B cell (primary cell): Measurements from ENCODE around the gene CAPN11. TPM values are rescaled to one million over a fixed set of nuclear protein-coding genes. Genes with fewer than 3 reads are reported as not detected.

Source experiments
- ATAC-seq: fragments of 200-7000 bp; cut with Tn5 transposase; one replicate; pipeline ENCODE4 v1.10.0; 2021; ENCODE audit warnings: low read depth, mild to moderate bottlenecking, moderate number of reproducible peaks, moderate library complexity
- CTCF ChIA-PET: fragments of 350-600 bp; sonication (Branson Sonifier 250); formaldehyde crosslinking; loops from one replicate; lab custom pipeline; 2021; ENCODE audit warnings: antibody characterized with exemption, inconsistent platforms; lab: Charles Lee
- POLR2A ChIA-PET: fragments of 350-600 bp; sonication (Branson Sonifier 250); formaldehyde crosslinking; loops from one replicate; lab custom pipeline; 2021; ENCODE audit warnings: antibody characterized with exemption; lab: Charles Lee
- DNase-seq: peaks from one replicate; pipeline ENCODE4 v3.0.0; 2013
- H2AFZ ChIP-seq: 2 replicates; pipeline ENCODE4 v1.6.1; 2012; ENCODE audit warnings: mild to moderate bottlenecking, low read depth, low read length; ENCODE audit not compliant: insufficient read depth, poor library complexity, severe bottlenecking
- H3K27ac ChIP-seq, 2 donors: 1 replicate in 1 of 2; 2 replicates in 1 of 2; pipeline ENCODE4 v1.5.1; 2012 to 2013; ENCODE audit warnings: low read length in 2 of 2, mild to moderate bottlenecking in 2 of 2, moderate library complexity in 1 of 2
- H3K27me3 ChIP-seq, 4 experiments: fragments of 200-600 bp in 1 of 4; sonication (generic) in 1 of 4; replicated peaks in 1 of 4; 1 replicate in 2 of 4; 2 replicates in 2 of 4; pipeline versions ENCODE4 v1.6.1 to v1.7.0; 2013 to 2016; ENCODE audit warnings: low read length in 3 of 4, mild to moderate bottlenecking in 2 of 4, mixed read lengths in 1 of 4, moderate library complexity in 1 of 4; ENCODE audit not compliant: insufficient read depth in 4 of 4, control insufficient read depth in 3 of 4; ENCODE audit errors: control extremely low read depth in 1 of 4
- H3K36me3 ChIP-seq, 2 experiments: replicated peaks in 1 of 2; 1 replicate in 1 of 2; 2 replicates in 1 of 2; pipeline versions ENCODE4 v1.6.1 to v1.7.1; 2013; ENCODE audit warnings: low read length in 1 of 2; ENCODE audit not compliant: insufficient read depth in 2 of 2, control insufficient read depth in 1 of 2; ENCODE audit errors: control extremely low read depth in 1 of 2, extremely low read depth in 1 of 2
- H3K4me1 ChIP-seq, 2 donors: fragments of 200-600 bp in 1 of 2; sonication (generic) in 1 of 2; 1 replicate in 1 of 2; 2 replicates in 1 of 2; pipeline versions ENCODE4 v1.5.1 to v1.6.1; 2013 to 2017; ENCODE audit warnings: low read length in 2 of 2; ENCODE audit not compliant: control insufficient read depth in 2 of 2, insufficient read depth in 2 of 2
- H3K4me2 ChIP-seq: replicated peaks from 2 replicates; pipeline ENCODE3; 2012; ENCODE audit warnings: mild to moderate bottlenecking, low read depth, low read length; ENCODE audit not compliant: poor library complexity, severe bottlenecking
- H3K4me3 ChIP-seq, 5 experiments: fragments of 200-600 bp in 1 of 5; sonication (generic) in 1 of 5; 1 replicate in 3 of 5; 2 replicates in 2 of 5; pipeline versions ENCODE4 v1.5.1 to v1.7.0; 2011 to 2016; ENCODE audit warnings: low read length in 4 of 5, mild to moderate bottlenecking in 4 of 5, low read depth in 2 of 5, control low read depth in 1 of 5, moderate library complexity in 1 of 5; ENCODE audit not compliant: insufficient read depth in 1 of 5; ENCODE audit errors: control extremely low read depth in 1 of 5, extremely low read depth in 1 of 5
- H3K79me2 ChIP-seq: fragments of 200-600 bp; sonication (generic); one replicate; pipeline ENCODE4 v1.6.0; 2016; ENCODE audit warnings: low read length; ENCODE audit not compliant: control insufficient read depth, insufficient read depth
- H3K9ac ChIP-seq: fragments of 200-600 bp; sonication (generic); 2 replicates; pipeline ENCODE4 v1.6.1; 2017; ENCODE audit warnings: mild to moderate bottlenecking, low read length, moderate library complexity
- H3K9me3 ChIP-seq, 3 donors: one replicate each; pipeline versions ENCODE4 v1.6.1 to v1.7.1; 2013; ENCODE audit warnings: low read length in 2 of 3; ENCODE audit not compliant: control insufficient read depth in 2 of 3, insufficient read depth in 1 of 3; ENCODE audit errors: control extremely low read depth in 1 of 3
- H4K20me1 ChIP-seq: 2 replicates; pipeline ENCODE4 v1.6.0; 2012; ENCODE audit warnings: mild to moderate bottlenecking, low read length; ENCODE audit not compliant: insufficient read depth, control insufficient read depth, poor library complexity, severe bottlenecking
- H3K27ac Mint-ChIP-seq: one replicate; pipeline ENCODE4 v1.8.0; 2021; ENCODE audit warnings: mixed read lengths
- H3K27me3 Mint-ChIP-seq: one replicate; pipeline ENCODE4 v1.8.0; 2021; ENCODE audit warnings: mixed read lengths
- H3K4me1 Mint-ChIP-seq: one replicate; pipeline ENCODE4 v1.8.0; 2021; ENCODE audit warnings: mixed read lengths
- H3K4me3 Mint-ChIP-seq: one replicate; pipeline ENCODE4 v1.8.0; 2021; ENCODE audit warnings: mixed read lengths
- H3K9me3 Mint-ChIP-seq: one replicate; pipeline ENCODE4 v1.8.0; 2022; ENCODE audit warnings: mixed read lengths; ENCODE audit not compliant: insufficient read depth
- EZH2 ChIP-seq: IDR thresholded peaks from 2 replicates; pipeline ENCODE4 v1.6.1; 2012; ENCODE audit warnings: borderline replicate concordance, low read depth, mild to moderate bottlenecking, moderate library complexity, low read length; ENCODE audit not compliant: insufficient read depth, poor library complexity, severe bottlenecking
- WGBS: methylation state at CpG from one replicate; pipeline ENCODE4 v1.1.5; 2013; ENCODE audit warnings: missing lambda C conversion rate; ENCODE audit not compliant: insufficient coverage; 5-methylcytosine and 5-hydroxymethylcytosine counted together
- intact Hi-C: fragments of 100-400 bp; cut with micrococcal nuclease; formaldehyde crosslinking; loops from one replicate; pipeline ENCODE4 v1.10.0; 2022
- polyA plus RNA-seq: library from polyadenylated mRNA; depleted of rRNA; stranded (reverse); fragments of >200 nt; gene quantifications from 2 replicates; pipeline ENCODE4 v1.2.3, GENCODE V29; 2012
- total RNA-seq, 2 donors: library from RNA; stranded (reverse); fragments of 120-200 nt in 1 of 2; gene quantifications; 1 replicate in 1 of 2; 2 replicates in 1 of 2; pipeline versions ENCODE4 v1.2.3 to v1.2.4, GENCODE V29; 2013 to 2022
- TF ChIP-seq, protein P1 (sequence below): fragments of 200-600 bp; IDR thresholded peaks from one replicate; pipeline ENCODE4 v1.8.0; 2022; ENCODE audit warnings: antibody characterized with exemption, mild to moderate bottlenecking

The CAPN11 gene
- total and polyA plus RNA-seq, 2 donors (not counting 1 experiment from before 2014, with no cell fraction given), result not detected

GRCh38 chr6:44167567-44167966 is 8.9 kb downstream of the CAPN11 start:
- H3K4me1 Mint-ChIP-seq, result no peaks in the 10 kb centered on the region
- H3K4me3 ChIP-seq, result no peak overlapping the region
- intact Hi-C loops, result no loop called here
- H4K20me1 ChIP-seq, result no peaks in the 10 kb centered on the region
- H3K27ac ChIP-seq, result no peak overlapping the region
- CTCF ChIA-PET, result interaction anchor here (0.7 to 0.9 kb wide), 2 partner anchors 9 to 170 kb away, joined by 3 to 4 read pairs; no protein-coding TSS in a partner anchor
- no peak overlapping the region for H2AFZ ChIP-seq
- no peak overlapping the region for H3K27ac Mint-ChIP-seq
- H3K4me2 ChIP-seq, result no peak overlapping the region
- 86% methylated on average over 1 of the region's 1 CpG for WGBS
- ATAC-seq, result no peak
- no peaks in the 10 kb centered on the region for H3K9me3 ChIP-seq
- no peaks in the 10 kb centered on the region for H3K9me3 Mint-ChIP-seq
- H3K4me1 ChIP-seq, result peaks cover 0 to under 1% of the 10 kb centered on the region in 2 donors
- H3K9ac ChIP-seq, result no peak overlapping the region
- H3K4me3 Mint-ChIP-seq, result no peak overlapping the region
- peaks cover 42% of the 10 kb centered on the region for H3K27me3 Mint-ChIP-seq
- TF ChIP-seq, protein P1, sequence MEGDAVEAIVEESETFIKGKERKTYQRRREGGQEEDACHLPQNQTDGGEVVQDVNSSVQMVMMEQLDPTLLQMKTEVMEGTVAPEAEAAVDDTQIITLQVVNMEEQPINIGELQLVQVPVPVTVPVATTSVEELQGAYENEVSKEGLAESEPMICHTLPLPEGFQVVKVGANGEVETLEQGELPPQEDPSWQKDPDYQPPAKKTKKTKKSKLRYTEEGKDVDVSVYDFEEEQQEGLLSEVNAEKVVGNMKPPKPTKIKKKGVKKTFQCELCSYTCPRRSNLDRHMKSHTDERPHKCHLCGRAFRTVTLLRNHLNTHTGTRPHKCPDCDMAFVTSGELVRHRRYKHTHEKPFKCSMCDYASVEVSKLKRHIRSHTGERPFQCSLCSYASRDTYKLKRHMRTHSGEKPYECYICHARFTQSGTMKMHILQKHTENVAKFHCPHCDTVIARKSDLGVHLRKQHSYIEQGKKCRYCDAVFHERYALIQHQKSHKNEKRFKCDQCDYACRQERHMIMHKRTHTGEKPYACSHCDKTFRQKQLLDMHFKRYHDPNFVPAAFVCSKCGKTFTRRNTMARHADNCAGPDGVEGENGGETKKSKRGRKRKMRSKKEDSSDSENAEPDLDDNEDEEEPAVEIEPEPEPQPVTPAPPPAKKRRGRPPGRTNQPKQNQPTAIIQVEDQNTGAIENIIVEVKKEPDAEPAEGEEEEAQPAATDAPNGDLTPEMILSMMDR, result no peak
- TF ChIP-seq EZH2, result no peak
- H3K79me2 ChIP-seq, result no peaks in the 10 kb centered on the region
- H3K36me3 ChIP-seq, result no peaks in the 10 kb centered on the region
- POLR2A ChIA-PET, result no interaction called here
- no peak for DNase-seq
- H3K27me3 ChIP-seq, result peaks cover 0 to 11% (median 0%) of the 10 kb centered on the region in 4 experiments

DNA sequence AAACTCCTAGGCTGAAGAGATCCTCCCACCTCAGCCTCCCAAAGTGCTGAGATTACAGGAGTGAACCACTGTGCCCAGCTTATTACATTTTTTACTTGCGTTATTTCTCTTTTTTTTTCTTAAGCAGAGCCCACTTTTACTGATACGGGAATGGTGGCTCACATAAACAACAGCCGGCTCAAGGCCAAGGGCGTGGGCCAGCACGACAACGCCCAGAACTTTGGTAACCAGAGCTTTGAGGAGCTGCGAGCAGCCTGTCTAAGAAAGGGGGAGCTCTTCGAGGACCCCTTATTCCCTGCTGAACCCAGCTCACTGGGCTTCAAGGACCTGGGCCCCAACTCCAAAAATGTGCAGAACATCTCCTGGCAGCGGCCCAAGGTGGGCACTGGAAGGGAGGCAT is 10.5 kb downstream of the CAPN11 start:
- no peaks in the 10 kb centered on the region for H3K9me3 Mint-ChIP-seq
- Histone ChIP-seq H3K4me3 (no peak overlapping the region), H4K20me1 (no peaks in the 10 kb centered on the region), H3K4me1 (peaks cover 0 to 5% of the 10 kb centered on the region in 2 donors), H3K36me3 (no peaks in the 10 kb centered on the region), H2AFZ (no peak overlapping the region), H3K4me2 (no peak overlapping the region), H3K9me3 (no peaks in the 10 kb centered on the region), H3K27me3 (peaks cover 0 to 5% (median under 1%) of the 10 kb centered on the region in 4 experiments), H3K27ac (no peak overlapping the region), H3K79me2 (no peaks in the 10 kb centered on the region), H3K9ac (no peak overlapping the region)
- peaks cover 34% of the 10 kb centered on the region for H3K27me3 Mint-ChIP-seq
- no peak for DNase-seq
- peaks cover 2% of the 10 kb centered on the region for H3K4me1 Mint-ChIP-seq
- no peak overlapping the region for H3K4me3 Mint-ChIP-seq
- no peak overlapping the region for H3K27ac Mint-ChIP-seq
- WGBS, result 95% methylated on average over 8 of the region's 9 CpGs
- intact Hi-C loops, result no loop called here
- ATAC-seq, result no peak
- POLR2A ChIA-PET, result no interaction called here
- CTCF ChIA-PET, result interaction anchor here (0.6 to 2.6 kb wide), 8 partner anchors 9 to 169 kb away, joined by 3 to 9 read pairs (median 5); partner anchors contain the start of genes AARS2 and SLC35B2
- no peak for TF ChIP-seq EZH2
- TF ChIP-seq, protein P1, result no peak
